ENCODE results near the gene ACTBL2. TPM values are rescaled to one million over a fixed set of nuclear protein-coding genes. Genes with fewer than 3 reads are reported as not detected.
"Not testable (repeated sequence)": the region's sequence is repeated elsewhere in the genome, so short reads cannot be mapped to it uniquely, and the experiment has no call there.

ACTBL2 gene
- total RNA-seq, 1 experiment from 2014 or later, result not detected

GRCh38 chr5:57527870-57528269 lies 45.3 kb upstream of the ACTBL2 start:
- Mint-ChIP-seq H3K4me3 (ENCODE audit: unreplicated experiment) (no peak overlapping the region), H3K27ac (ENCODE audit: unreplicated experiment) (no peak overlapping the region), H3K4me1 (ENCODE audit: low read depth, unreplicated experiment) (no peaks in the 10 kb centered on the region), H3K36me3 (ENCODE audit: insufficient read depth, unreplicated experiment) (no peaks in the 10 kb centered on the region), H3K9me3 (ENCODE audit: unreplicated experiment) (no peaks in the 10 kb centered on the region), H3K27me3 (ENCODE audit: insufficient read depth, unreplicated experiment) (peaks cover 9% of the 10 kb centered on the region)
- no peaks in the 10 kb centered on the region for H3K27me3 ChIP-seq (replicated peaks; ENCODE audit: control insufficient read depth, insufficient read depth, low read length)
- intact Hi-C loops (cut with micrococcal nuclease; ENCODE audit: unreplicated experiment), result no loop called here
- no peaks in the 10 kb centered on the region for H3K4me1 ChIP-seq
- TF ChIP-seq CTCF (IDR thresholded peaks at IDR 0.05; ENCODE audit: insufficient read depth in 1 of 2, low read depth in 1 of 2, low read length in 1 of 2, severe bottlenecking in 1 of 2, unreplicated experiment in 1 of 2), result no peak
- POLR2A ChIA-PET, result no interaction called here
- no TSS peak for BruUV-seq (replicated peaks)
- H3K36me3 ChIP-seq (ENCODE audit: control insufficient read depth, insufficient read depth, low read length), result no peaks in the 10 kb centered on the region
- H3K4me3 ChIP-seq (ENCODE audit: low read depth, low read length), result no peak overlapping the region
- DNase-seq, result no peak
- no peaks in the 10 kb centered on the region for H3K9me3 ChIP-seq
- CTCF ChIA-PET, result no interaction called here

- no peaks in the 10 kb centered on the region for H3K36me3 Mint-ChIP-seq (ENCODE audit: insufficient read depth, unreplicated experiment)
- Histone ChIP-seq H3K4me3 (ENCODE audit: low read depth, low read length) (no peak overlapping the region), H3K4me1 (no peaks in the 10 kb centered on the region), H3K36me3 (ENCODE audit: control insufficient read depth, insufficient read depth, low read length) (no peaks in the 10 kb centered on the region), H3K9me3 (no peaks in the 10 kb centered on the region), H3K27me3 (replicated peaks; ENCODE audit: control insufficient read depth, insufficient read depth, low read length) (no peaks in the 10 kb centered on the region)
- ChIA-PET CTCF (no interaction called here), POLR2A (no interaction called here)
- H3K27me3 Mint-ChIP-seq (ENCODE audit: insufficient read depth, unreplicated experiment), result peaks cover 3% of the 10 kb centered on the region
- no peak for TF ChIP-seq CTCF (IDR thresholded peaks at IDR 0.05; ENCODE audit: insufficient read depth in 1 of 2, low read depth in 1 of 2, low read length in 1 of 2, severe bottlenecking in 1 of 2, unreplicated experiment in 1 of 2)
- peaks cover 14% of the 10 kb centered on the region for H3K9me3 Mint-ChIP-seq (ENCODE audit: unreplicated experiment)
- H3K27ac Mint-ChIP-seq (ENCODE audit: unreplicated experiment), result no peak overlapping the region
- H3K4me3 Mint-ChIP-seq (ENCODE audit: unreplicated experiment), result no peak overlapping the region
- H3K4me1 Mint-ChIP-seq (ENCODE audit: low read depth, unreplicated experiment), result no peaks in the 10 kb centered on the region
- no peak for DNase-seq
- intact Hi-C loops (cut with micrococcal nuclease; ENCODE audit: unreplicated experiment), result no loop called here
- BruUV-seq (replicated peaks), result no TSS peak
Observed at GRCh38 chr5:57524348-57525060, 41.9 kb upstream of the ACTBL2 start.

GRCh38 chr5:57522477-57522876 lies 39.9 kb upstream of the ACTBL2 start:
- H3K36me3 Mint-ChIP-seq (ENCODE audit: insufficient read depth, unreplicated experiment); H3K27ac Mint-ChIP-seq (ENCODE audit: unreplicated experiment); H3K4me1 Mint-ChIP-seq (ENCODE audit: low read depth, unreplicated experiment); H3K4me3 Mint-ChIP-seq (ENCODE audit: unreplicated experiment); H3K36me3 ChIP-seq (ENCODE audit: control insufficient read depth, insufficient read depth, low read length); H3K4me1 ChIP-seq; H3K27me3 Mint-ChIP-seq (ENCODE audit: insufficient read depth, unreplicated experiment); H3K4me3 ChIP-seq (ENCODE audit: low read depth, low read length); intact Hi-C loops (cut with micrococcal nuclease; ENCODE audit: unreplicated experiment); POLR2A ChIA-PET; H3K27me3 ChIP-seq (replicated peaks; ENCODE audit: control insufficient read depth, insufficient read depth, low read length); BruUV-seq (replicated peaks); CTCF ChIA-PET; H3K9me3 ChIP-seq; DNase-seq: not testable (repeated sequence)
- H3K9me3 Mint-ChIP-seq (ENCODE audit: unreplicated experiment), result peaks cover 23% of the 10 kb centered on the region

GRCh38 chr5:57518415-57518814 lies 35.8 kb upstream of the ACTBL2 start:
- H3K4me3 Mint-ChIP-seq (ENCODE audit: unreplicated experiment); H3K36me3 Mint-ChIP-seq (ENCODE audit: insufficient read depth, unreplicated experiment); POLR2A ChIA-PET; BruUV-seq (replicated peaks); H3K27ac Mint-ChIP-seq (ENCODE audit: unreplicated experiment); H3K36me3 ChIP-seq (ENCODE audit: control insufficient read depth, insufficient read depth, low read length); H3K27me3 ChIP-seq (replicated peaks; ENCODE audit: control insufficient read depth, insufficient read depth, low read length); CTCF ChIA-PET; H3K4me1 Mint-ChIP-seq (ENCODE audit: low read depth, unreplicated experiment); H3K9me3 ChIP-seq; intact Hi-C loops (cut with micrococcal nuclease; ENCODE audit: unreplicated experiment); H3K4me3 ChIP-seq (ENCODE audit: low read depth, low read length); H3K27me3 Mint-ChIP-seq (ENCODE audit: insufficient read depth, unreplicated experiment); H3K4me1 ChIP-seq; DNase-seq: not testable (repeated sequence)
- H3K9me3 Mint-ChIP-seq (ENCODE audit: unreplicated experiment), result peaks cover 33% of the 10 kb centered on the region
